NB4 (cell line): ENCODE measurements around the gene OR52A5.

Source experiments
- CTCF ChIP-seq: IDR thresholded peaks from one replicate; pipeline ENCODE4 v1.5.1; 2012; ENCODE audit warnings: low read depth, low read length
- POLR2A ChIP-seq: IDR thresholded peaks from 2 replicates; pipeline ENCODE4 v1.6.1; 2011; ENCODE audit warnings: mild to moderate bottlenecking; ENCODE audit not compliant: insufficient read length; ENCODE audit errors: extremely low read depth

- TF ChIP-seq CTCF (no peak), POLR2A (no peak)
These were observed 56.8 kb downstream of the OR52A5 start for GRCh38 chr11:5081405-5081804.
